ENCODE data around the gene LAMTOR4.

GRCh38 chr7:100122067-100122466 lies 26.7 kb upstream of the LAMTOR4 start:
- TF ChIP-seq CTCF (IDR thresholded peaks at IDR 0.05) (no peak), POLR2A (IDR thresholded peaks at IDR 0.05) (no peak)

Data from heart left ventricle (tissue), 13 donors.